ENCODE results near the gene YKT6. TPM values are rescaled to one million over a fixed set of nuclear protein-coding genes. Genes with fewer than 3 reads are reported as not detected.
A peak's percentile ranks its signal among the peaks of the same experiment; 100 is the strongest.

The YKT6 gene
- total RNA-seq, 1 experiment from 2014 or later = 142 TPM

- H3K79me2 ChIP-seq (ENCODE audit: low read depth) = no peaks in the 10 kb centered on the region
- DNase-seq = no peak
- no peak overlapping the region for H3K4me3 ChIP-seq
- ChIA-PET CTCF (no interaction called here), POLR2A (ENCODE audit: unreplicated experiment) (no interaction called here)
- no peak for TF ChIP-seq CTCF (conservative IDR thresholded peaks at IDR 0.05)
- no peak for TF ChIP-seq EZH2 (IDR thresholded peaks at IDR 0.05; ENCODE audit: low read depth)
- H3K36me3 ChIP-seq (ENCODE audit: low read depth) = no peaks in the 10 kb centered on the region
- peaks cover 30% of the 10 kb centered on the region for H3K4me1 ChIP-seq (replicated peaks; ENCODE audit: insufficient read depth)
- H3K4me2 ChIP-seq = no peak overlapping the region
- H3F3A ChIP-seq (ENCODE audit: insufficient read depth, low read depth) = peaks cover 5% of the 10 kb centered on the region; the same call in 1 of the 2 replicates
- no peaks in the 10 kb centered on the region for H4K20me1 ChIP-seq (ENCODE audit: insufficient read depth)
- BruUV-seq (replicated peaks) = no TSS peak
- intact Hi-C loops (cut with micrococcal nuclease; ENCODE audit: unreplicated experiment) = no loop called here
- H2AFZ ChIP-seq = no peak overlapping the region
- H3K27ac ChIP-seq = no peak overlapping the region
- H3K9me2 ChIP-seq (ENCODE audit: insufficient read depth) = no peaks in the 10 kb centered on the region
- no peaks in the 10 kb centered on the region for H3K9me3 ChIP-seq (ENCODE audit: insufficient read depth, low read depth)
- H3K27me3 ChIP-seq (ENCODE audit: insufficient read depth, low read depth) = no peaks in the 10 kb centered on the region
Observed at GRCh38 chr7:44256459-44256858, 55.7 kb downstream of the YKT6 start.

GRCh38 chr7:44257213-44257612, 56.4 kb downstream of the YKT6 start:
- H3K79me2 ChIP-seq (ENCODE audit: low read depth) = no peaks in the 10 kb centered on the region
- H3K36me3 ChIP-seq (ENCODE audit: low read depth) = no peaks in the 10 kb centered on the region
- no peak for DNase-seq
- H3K4me2 ChIP-seq = peak overlapping the region; percentile 46; the same call in 1 of the 2 replicates
- H3K27me3 ChIP-seq (ENCODE audit: insufficient read depth, low read depth) = no peaks in the 10 kb centered on the region
- H3K9me2 ChIP-seq (ENCODE audit: insufficient read depth) = no peaks in the 10 kb centered on the region
- H3K4me1 ChIP-seq (replicated peaks; ENCODE audit: insufficient read depth) = peaks cover 30% of the 10 kb centered on the region
- no peaks in the 10 kb centered on the region for H3K9me3 ChIP-seq (ENCODE audit: insufficient read depth, low read depth)
- intact Hi-C loops (cut with micrococcal nuclease; ENCODE audit: unreplicated experiment) = no loop called here
- H3F3A ChIP-seq (ENCODE audit: insufficient read depth, low read depth) = peaks cover 5% of the 10 kb centered on the region; the same call in 1 of the 2 replicates
- ChIA-PET CTCF (interaction anchor here (2.1 kb wide), 1 partner anchor 16 kb away, joined by 18 read pairs; no protein-coding TSS in a partner anchor), POLR2A (ENCODE audit: unreplicated experiment) (no interaction called here)
- H3K4me3 ChIP-seq = no peak overlapping the region
- TF ChIP-seq CTCF (conservative IDR thresholded peaks at IDR 0.05) = no peak
- no peak for TF ChIP-seq EZH2 (IDR thresholded peaks at IDR 0.05; ENCODE audit: low read depth)
- H2AFZ ChIP-seq = no peak overlapping the region
- BruUV-seq (replicated peaks) = no TSS peak
- peak overlapping the region; percentile 26; the same call in 1 of the 2 replicates for H3K27ac ChIP-seq
- H4K20me1 ChIP-seq (ENCODE audit: insufficient read depth) = no peaks in the 10 kb centered on the region

GRCh38 chr7:44257618-44258422, 57.0 kb downstream of the YKT6 start:
- Histone ChIP-seq H3K36me3 (ENCODE audit: low read depth) (no peaks in the 10 kb centered on the region), H3F3A (ENCODE audit: insufficient read depth, low read depth) (peaks cover 5% of the 10 kb centered on the region; the same call in 1 of the 2 replicates), H3K9me3 (ENCODE audit: insufficient read depth, low read depth) (no peaks in the 10 kb centered on the region), H4K20me1 (ENCODE audit: insufficient read depth) (no peaks in the 10 kb centered on the region), H3K4me3 (no peak overlapping the region), H3K79me2 (ENCODE audit: low read depth) (no peaks in the 10 kb centered on the region), H2AFZ (no peak overlapping the region), H3K27me3 (ENCODE audit: insufficient read depth, low read depth) (no peaks in the 10 kb centered on the region), H3K9me2 (ENCODE audit: insufficient read depth) (no peaks in the 10 kb centered on the region), H3K4me1 (replicated peaks; ENCODE audit: insufficient read depth) (peaks cover 30% of the 10 kb centered on the region), H3K27ac (peak overlapping the region; percentile 26; the same call in 1 of the 2 replicates), H3K4me2 (peak overlapping the region; percentile 46)
- peak; percentile 86 to 88 for DNase-seq
- intact Hi-C loops (cut with micrococcal nuclease; ENCODE audit: unreplicated experiment) = no loop called here
- ChIA-PET CTCF (interaction anchor here (2.1 kb wide), 1 partner anchor 17 kb away, joined by 18 read pairs; no protein-coding TSS in a partner anchor), POLR2A (ENCODE audit: unreplicated experiment) (no interaction called here)
- TF ChIP-seq EZH2 (IDR thresholded peaks at IDR 0.05; ENCODE audit: low read depth) = no peak
- no peak for TF ChIP-seq CTCF (conservative IDR thresholded peaks at IDR 0.05)
- BruUV-seq (replicated peaks) = no TSS peak

All from PC-9 (cell line).